Panc1 (cell line): ENCODE results near the gene ZNF346. TPM values are rescaled to one million over a fixed set of nuclear protein-coding genes. Genes with fewer than 3 reads are reported as not detected.

Source experiments
- ATAC-seq: fragments of 200-7000 bp; cut with Tn5 transposase; 2 replicates; pipeline ENCODE4 v1.9.1; 2020; ENCODE audit warnings: mild to moderate bottlenecking, moderate library complexity
- BruUV-seq: library from RNA; stranded (reverse); fragments of 400-500 nt; replicated peaks from 2 replicates; lab custom pipeline; 2021; lab: Mats Ljungman, UMichigan
- CTCF ChIA-PET: fragments of 300-600 bp; sonication (Branson Sonifier 250); formaldehyde crosslinking; loops from one replicate; lab custom pipeline; 2022; ENCODE audit warnings: antibody characterized with exemption; lab: Charles Lee
- POLR2A ChIA-PET: fragments of 300-600 bp; sonication (Branson Sonifier 250); formaldehyde crosslinking; loops from one replicate; lab custom pipeline; 2022; ENCODE audit warnings: antibody characterized with exemption; lab: Charles Lee
- DNase-seq: peaks from one replicate; pipeline ENCODE4 v3.0.0-alpha.2; 2010; ENCODE audit warnings: low read depth, low spot score
- H3K27ac ChIP-seq: 2 replicates; pipeline ENCODE4 v1.5.1; 2011; ENCODE audit warnings: mild to moderate bottlenecking, low read length, inconsistent platforms
- H3K27me3 ChIP-seq: fragments of 200-500 bp; sonication (Bioruptor generic); 2 replicates; pipeline ENCODE4 v1.6.0; 2014; ENCODE audit warnings: low read length, inconsistent platforms; ENCODE audit not compliant: control insufficient read depth, insufficient read depth
- H3K36me3 ChIP-seq: fragments of 200-500 bp; sonication (Bioruptor generic); 2 replicates; pipeline ENCODE4 v1.5.1; 2014; ENCODE audit warnings: inconsistent platforms, mild to moderate bottlenecking, low read length, moderate library complexity; ENCODE audit not compliant: control insufficient read depth, insufficient read depth
- H3K4me1 ChIP-seq: 2 replicates; pipeline ENCODE4 v1.5.1; 2011; ENCODE audit warnings: inconsistent platforms, mild to moderate bottlenecking, low read length, moderate library complexity; ENCODE audit not compliant: control insufficient read depth, insufficient read depth
- H3K4me3 ChIP-seq, 2 experiments: 2 replicates each; pipeline ENCODE4 v1.5.1; 2011 to 2012; ENCODE audit warnings: low read depth in 2 of 2, low read length in 2 of 2, mild to moderate bottlenecking in 2 of 2, inconsistent platforms in 1 of 2, moderate library complexity in 1 of 2
- H3K9me3 ChIP-seq: fragments of 200-500 bp; sonication (Bioruptor generic); 2 replicates; pipeline ENCODE4 v1.5.1; 2014; ENCODE audit warnings: low read depth, mild to moderate bottlenecking, inconsistent platforms, low read length, moderate library complexity; ENCODE audit not compliant: control insufficient read depth, insufficient read depth
- CTCF ChIP-seq: fragments of 450-650 bp; IDR thresholded peaks from 2 replicates; pipeline ENCODE4 v1.5.1; 2017; ENCODE audit warnings: mild to moderate bottlenecking
- POLR2AphosphoS5 ChIP-seq: IDR thresholded peaks from 2 replicates; pipeline ENCODE4 v1.6.1; 2012; ENCODE audit warnings: mild to moderate bottlenecking, low read depth, low read length, moderate library complexity
- REST ChIP-seq, 2 experiments: IDR thresholded peaks; 2 replicates each; pipeline ENCODE4 v1.6.1; 2011 to 2012; ENCODE audit warnings: low read depth in 2 of 2, control low read depth in 1 of 2, low read length in 1 of 2, mild to moderate bottlenecking in 1 of 2, moderate library complexity in 1 of 2; ENCODE audit not compliant: insufficient read depth in 1 of 2
- SIN3A ChIP-seq: IDR thresholded peaks from 2 replicates; pipeline ENCODE4 v1.6.1; 2012; ENCODE audit warnings: low read depth, mild to moderate bottlenecking, low read length, moderate library complexity, borderline replicate concordance; ENCODE audit not compliant: insufficient read depth
- TCF7L2 ChIP-seq: IDR thresholded peaks from 2 replicates; pipeline ENCODE4 v1.6.1; 2011; ENCODE audit warnings: mild to moderate bottlenecking, low read depth, low read length, inconsistent platforms
- in situ Hi-C: cut with HindIII; loops from 2 replicates; pipeline ENCODE4 v1.10.0; 2016; ENCODE audit warnings: low sequenced_read_pairs, low pct_unique_long_range_greater_than_20kb
- intact Hi-C: fragments of 100-400 bp; cut with micrococcal nuclease; formaldehyde crosslinking; loops from one replicate; pipeline ENCODE4 v1.10.0; 2022; ENCODE audit not compliant: unreplicated experiment
- total RNA-seq: library from RNA; stranded (reverse); gene quantifications from one replicate; pipeline ENCODE4 v1.2.1, GENCODE V29; 2021; ENCODE audit not compliant: unreplicated experiment

Gene ZNF346
- total RNA-seq, 1 experiment from 2014 or later, result 21.3 TPM

DNA sequence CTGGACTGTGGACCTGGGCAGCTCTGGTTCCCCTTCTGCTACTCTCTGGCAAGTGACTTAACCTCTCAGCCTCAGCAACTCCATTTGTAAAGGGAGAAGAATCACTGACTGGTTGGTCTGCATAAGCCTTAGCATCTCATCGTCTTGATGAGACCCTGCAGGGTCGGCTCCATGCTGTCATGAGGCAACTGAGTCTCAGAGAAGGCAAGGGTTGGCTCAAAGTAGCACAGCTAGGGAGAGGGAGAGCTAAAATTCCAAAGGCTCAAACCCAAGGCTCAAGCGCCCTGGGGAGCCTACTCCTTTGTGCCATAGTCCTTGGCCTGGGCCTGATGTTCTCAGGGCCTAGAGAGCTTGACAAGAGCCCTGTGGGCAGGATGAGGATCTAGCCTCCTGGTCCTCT is 68.7 kb downstream of the ZNF346 start:
- DNase-seq (no peak), ATAC-seq (no peak)
- intact Hi-C loops, result no loop called here
- no peak overlapping the region for H3K4me3 ChIP-seq
- H3K27ac ChIP-seq, result no peak overlapping the region
- in situ Hi-C loops, result no loop called here
- TF ChIP-seq REST (IDR thresholded peaks at IDR 0.05; ENCODE audit: insufficient read depth in 1 of 2, low read depth in 2 of 2, low read length in 1 of 2) (no peak), SIN3A (no peak), POLR2AphosphoS5 (no peak), CTCF (no peak), TCF7L2 (no peak)
- no peaks in the 10 kb centered on the region for H3K36me3 ChIP-seq
- no TSS peak for BruUV-seq
- peaks cover 4% of the 10 kb centered on the region; the same call in 1 of the 2 replicates for H3K4me1 ChIP-seq
- ChIA-PET CTCF (no interaction called here), POLR2A (no interaction called here)
- no peaks in the 10 kb centered on the region for H3K27me3 ChIP-seq
- no peaks in the 10 kb centered on the region for H3K9me3 ChIP-seq

- peaks cover 4% of the 10 kb centered on the region; the same call in 1 of the 2 replicates for H3K4me1 ChIP-seq
- intact Hi-C loops (no loop called here), in situ Hi-C loops (no loop called here)
- TF ChIP-seq REST (IDR thresholded peaks at IDR 0.05; ENCODE audit: insufficient read depth in 1 of 2, low read depth in 2 of 2, low read length in 1 of 2) (no peak), TCF7L2 (no peak), CTCF (no peak), POLR2AphosphoS5 (no peak), SIN3A (no peak)
- H3K36me3 ChIP-seq, result no peaks in the 10 kb centered on the region
- POLR2A ChIA-PET, result no interaction called here
- no peak overlapping the region for H3K27ac ChIP-seq
- ATAC-seq (no peak), DNase-seq (no peak)
- H3K4me3 ChIP-seq, result no peak overlapping the region
- CTCF ChIA-PET, result no interaction called here
- BruUV-seq, result no TSS peak
- no peaks in the 10 kb centered on the region for H3K9me3 ChIP-seq
- H3K27me3 ChIP-seq, result no peaks in the 10 kb centered on the region
Measured at GRCh38 chr5:177092178-177093081, 69.9 kb downstream of the ZNF346 start.
